WTC11 (cell line): ENCODE data around the gene ZNF507. TPM values are rescaled to one million over a fixed set of nuclear protein-coding genes. Genes with fewer than 3 reads are reported as not detected.

Experiments used
- ATAC-seq: fragments of 200-7000 bp; cut with Tn5 transposase; 2 replicates; pipeline ENCODE4 v1.10.0; 2021; ENCODE audit warnings: mild to moderate bottlenecking, moderate library complexity
- CTCF ChIA-PET: fragments of 300-600 bp; sonication (Branson Sonifier 250); formaldehyde crosslinking; loops from one replicate; lab custom pipeline; 2021; ENCODE audit warnings: antibody characterized with exemption; lab: Charles Lee
- POLR2A ChIA-PET: fragments of 350-600 bp; sonication (Branson Sonifier 250); formaldehyde crosslinking; loops from one replicate; lab custom pipeline; 2021; ENCODE audit warnings: antibody characterized with exemption; lab: Charles Lee
- DNase-seq: peaks from one replicate; pipeline ENCODE4 v3.0.0; 2021; ENCODE audit warnings: low spot score
- H3K27ac Mint-ChIP-seq: 2 replicates; pipeline ENCODE4 v1.8.0; 2021; ENCODE audit warnings: mixed read lengths
- H3K27me3 Mint-ChIP-seq: 2 replicates; pipeline ENCODE4 v1.8.0; 2021; ENCODE audit warnings: low read depth, mild to moderate bottlenecking, moderate library complexity, mixed read lengths
- H3K36me3 Mint-ChIP-seq: 2 replicates; pipeline ENCODE4 v1.8.0; 2021; ENCODE audit warnings: mixed read lengths
- H3K4me1 Mint-ChIP-seq: 2 replicates; pipeline ENCODE4 v1.8.0; 2022; ENCODE audit warnings: mixed read lengths
- H3K4me3 Mint-ChIP-seq: 2 replicates; pipeline ENCODE4 v1.8.0; 2021; ENCODE audit warnings: mild to moderate bottlenecking, moderate library complexity, mixed read lengths
- H3K9me3 Mint-ChIP-seq: 2 replicates; pipeline ENCODE4 v1.8.0; 2021; ENCODE audit warnings: mixed read lengths
- total RNA-seq: library from RNA; stranded (reverse); gene quantifications from 3 replicates; pipeline ENCODE4 v1.2.3, GENCODE V29; 2021
- TF ChIP-seq, protein P1 (sequence below): sonication (generic); formaldehyde crosslinking; IDR thresholded peaks from 2 replicates; pipeline ENCODE4 v1.8.1; 2022; ENCODE audit warnings: low read depth, missing genetic modification reagents, borderline replicate concordance
- TF ChIP-seq, protein P2 (sequence below): sonication (generic); formaldehyde crosslinking; IDR thresholded peaks from 2 replicates; pipeline ENCODE4 v1.8.0; 2022; ENCODE audit warnings: mild to moderate bottlenecking, missing genetic modification reagents
- TF ChIP-seq, protein P3 (sequence below): sonication (generic); formaldehyde crosslinking; IDR thresholded peaks from 2 replicates; pipeline ENCODE4 v1.8.0; 2023; ENCODE audit warnings: missing genetic modification reagents, mild to moderate bottlenecking, borderline replicate concordance
- TF ChIP-seq, protein P4 (sequence below): sonication (generic); formaldehyde crosslinking; IDR thresholded peaks from 2 replicates; pipeline ENCODE4 v1.8.1; 2022; ENCODE audit warnings: mild to moderate bottlenecking, missing genetic modification reagents, moderate library complexity, borderline replicate concordance
- TF ChIP-seq, protein P5 (sequence below): sonication (generic); formaldehyde crosslinking; IDR thresholded peaks from 2 replicates; pipeline ENCODE4 v1.8.1; 2023; ENCODE audit warnings: mild to moderate bottlenecking, missing genetic modification reagents

The ZNF507 gene
- total RNA-seq, 1 experiment from 2014 or later = 27.6 TPM

DNA sequence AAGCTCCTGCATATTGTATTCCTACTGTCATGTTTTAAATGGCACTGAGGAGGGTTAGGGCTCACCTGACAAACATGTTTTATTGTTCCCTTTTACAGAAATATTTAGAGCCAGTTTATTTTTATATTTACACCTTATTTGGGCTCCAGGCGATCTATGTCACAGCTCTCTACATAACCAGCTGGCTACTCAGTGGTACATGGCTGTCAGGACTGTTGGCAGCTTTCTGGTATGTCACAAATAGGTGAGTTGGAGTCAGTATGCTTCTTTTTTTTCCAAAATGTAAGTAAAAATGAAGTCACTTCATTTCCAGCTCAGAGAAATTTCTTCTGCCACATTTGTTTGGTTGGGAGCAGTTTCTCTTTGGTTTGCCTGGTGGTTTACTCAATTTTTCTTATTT lies 91.7 kb downstream of the ZNF507 start:
- Mint-ChIP-seq H3K4me3 (no peak overlapping the region), H3K27me3 (no peaks in the 10 kb centered on the region), H3K4me1 (no peaks in the 10 kb centered on the region), H3K36me3 (peaks cover 29% of the 10 kb centered on the region; the same call in 1 of the 2 replicates), H3K9me3 (no peaks in the 10 kb centered on the region), H3K27ac (no peak overlapping the region)
- ChIA-PET POLR2A (no interaction called here), CTCF (no interaction called here)
- no peak for ATAC-seq
- TF ChIP-seq, protein P1, sequence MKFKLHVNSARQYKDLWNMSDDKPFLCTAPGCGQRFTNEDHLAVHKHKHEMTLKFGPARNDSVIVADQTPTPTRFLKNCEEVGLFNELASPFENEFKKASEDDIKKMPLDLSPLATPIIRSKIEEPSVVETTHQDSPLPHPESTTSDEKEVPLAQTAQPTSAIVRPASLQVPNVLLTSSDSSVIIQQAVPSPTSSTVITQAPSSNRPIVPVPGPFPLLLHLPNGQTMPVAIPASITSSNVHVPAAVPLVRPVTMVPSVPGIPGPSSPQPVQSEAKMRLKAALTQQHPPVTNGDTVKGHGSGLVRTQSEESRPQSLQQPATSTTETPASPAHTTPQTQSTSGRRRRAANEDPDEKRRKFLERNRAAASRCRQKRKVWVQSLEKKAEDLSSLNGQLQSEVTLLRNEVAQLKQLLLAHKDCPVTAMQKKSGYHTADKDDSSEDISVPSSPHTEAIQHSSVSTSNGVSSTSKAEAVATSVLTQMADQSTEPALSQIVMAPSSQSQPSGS (CRISPR knock-in tag) = no peak
- TF ChIP-seq, protein P2, sequence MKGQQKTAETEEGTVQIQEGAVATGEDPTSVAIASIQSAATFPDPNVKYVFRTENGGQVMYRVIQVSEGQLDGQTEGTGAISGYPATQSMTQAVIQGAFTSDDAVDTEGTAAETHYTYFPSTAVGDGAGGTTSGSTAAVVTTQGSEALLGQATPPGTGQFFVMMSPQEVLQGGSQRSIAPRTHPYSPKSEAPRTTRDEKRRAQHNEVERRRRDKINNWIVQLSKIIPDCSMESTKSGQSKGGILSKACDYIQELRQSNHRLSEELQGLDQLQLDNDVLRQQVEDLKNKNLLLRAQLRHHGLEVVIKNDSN (CRISPR knock-in tag) = no peak
- TF ChIP-seq, protein P3, sequence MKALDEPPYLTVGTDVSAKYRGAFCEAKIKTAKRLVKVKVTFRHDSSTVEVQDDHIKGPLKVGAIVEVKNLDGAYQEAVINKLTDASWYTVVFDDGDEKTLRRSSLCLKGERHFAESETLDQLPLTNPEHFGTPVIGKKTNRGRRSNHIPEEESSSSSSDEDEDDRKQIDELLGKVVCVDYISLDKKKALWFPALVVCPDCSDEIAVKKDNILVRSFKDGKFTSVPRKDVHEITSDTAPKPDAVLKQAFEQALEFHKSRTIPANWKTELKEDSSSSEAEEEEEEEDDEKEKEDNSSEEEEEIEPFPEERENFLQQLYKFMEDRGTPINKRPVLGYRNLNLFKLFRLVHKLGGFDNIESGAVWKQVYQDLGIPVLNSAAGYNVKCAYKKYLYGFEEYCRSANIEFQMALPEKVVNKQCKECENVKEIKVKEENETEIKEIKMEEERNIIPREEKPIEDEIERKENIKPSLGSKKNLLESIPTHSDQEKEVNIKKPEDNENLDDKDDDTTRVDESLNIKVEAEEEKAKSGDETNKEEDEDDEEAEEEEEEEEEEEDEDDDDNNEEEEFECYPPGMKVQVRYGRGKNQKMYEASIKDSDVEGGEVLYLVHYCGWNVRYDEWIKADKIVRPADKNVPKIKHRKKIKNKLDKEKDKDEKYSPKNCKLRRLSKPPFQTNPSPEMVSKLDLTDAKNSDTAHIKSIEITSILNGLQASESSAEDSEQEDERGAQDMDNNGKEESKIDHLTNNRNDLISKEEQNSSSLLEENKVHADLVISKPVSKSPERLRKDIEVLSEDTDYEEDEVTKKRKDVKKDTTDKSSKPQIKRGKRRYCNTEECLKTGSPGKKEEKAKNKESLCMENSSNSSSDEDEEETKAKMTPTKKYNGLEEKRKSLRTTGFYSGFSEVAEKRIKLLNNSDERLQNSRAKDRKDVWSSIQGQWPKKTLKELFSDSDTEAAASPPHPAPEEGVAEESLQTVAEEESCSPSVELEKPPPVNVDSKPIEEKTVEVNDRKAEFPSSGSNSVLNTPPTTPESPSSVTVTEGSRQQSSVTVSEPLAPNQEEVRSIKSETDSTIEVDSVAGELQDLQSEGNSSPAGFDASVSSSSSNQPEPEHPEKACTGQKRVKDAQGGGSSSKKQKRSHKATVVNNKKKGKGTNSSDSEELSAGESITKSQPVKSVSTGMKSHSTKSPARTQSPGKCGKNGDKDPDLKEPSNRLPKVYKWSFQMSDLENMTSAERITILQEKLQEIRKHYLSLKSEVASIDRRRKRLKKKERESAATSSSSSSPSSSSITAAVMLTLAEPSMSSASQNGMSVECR (CRISPR knock-in tag) = no peak
- TF ChIP-seq, protein P4, sequence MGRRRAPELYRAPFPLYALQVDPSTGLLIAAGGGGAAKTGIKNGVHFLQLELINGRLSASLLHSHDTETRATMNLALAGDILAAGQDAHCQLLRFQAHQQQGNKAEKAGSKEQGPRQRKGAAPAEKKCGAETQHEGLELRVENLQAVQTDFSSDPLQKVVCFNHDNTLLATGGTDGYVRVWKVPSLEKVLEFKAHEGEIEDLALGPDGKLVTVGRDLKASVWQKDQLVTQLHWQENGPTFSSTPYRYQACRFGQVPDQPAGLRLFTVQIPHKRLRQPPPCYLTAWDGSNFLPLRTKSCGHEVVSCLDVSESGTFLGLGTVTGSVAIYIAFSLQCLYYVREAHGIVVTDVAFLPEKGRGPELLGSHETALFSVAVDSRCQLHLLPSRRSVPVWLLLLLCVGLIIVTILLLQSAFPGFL (CRISPR knock-in tag) = no peak
- TF ChIP-seq, protein P5, sequence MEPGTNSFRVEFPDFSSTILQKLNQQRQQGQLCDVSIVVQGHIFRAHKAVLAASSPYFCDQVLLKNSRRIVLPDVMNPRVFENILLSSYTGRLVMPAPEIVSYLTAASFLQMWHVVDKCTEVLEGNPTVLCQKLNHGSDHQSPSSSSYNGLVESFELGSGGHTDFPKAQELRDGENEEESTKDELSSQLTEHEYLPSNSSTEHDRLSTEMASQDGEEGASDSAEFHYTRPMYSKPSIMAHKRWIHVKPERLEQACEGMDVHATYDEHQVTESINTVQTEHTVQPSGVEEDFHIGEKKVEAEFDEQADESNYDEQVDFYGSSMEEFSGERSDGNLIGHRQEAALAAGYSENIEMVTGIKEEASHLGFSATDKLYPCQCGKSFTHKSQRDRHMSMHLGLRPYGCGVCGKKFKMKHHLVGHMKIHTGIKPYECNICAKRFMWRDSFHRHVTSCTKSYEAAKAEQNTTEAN (CRISPR knock-in tag) = no peak
- DNase-seq = no peak

Other genes starting within 250 kb of the ZNF507 start
- gene DPY19L3, start 60.2 kb downstream of the ZNF507 start, total RNA-seq = 63.0 to 74.3 TPM (median 73.2 TPM) in 3 replicates
- 89.5 to 98.3 TPM (median 93.9 TPM) in 3 replicates for gene PDCD5, start 235.6 kb downstream of the ZNF507 start, total RNA-seq